Neural crest cell (in vitro differentiated cells): ENCODE data around the gene ACSL1. TPM values are rescaled to one million over a fixed set of nuclear protein-coding genes. Genes with fewer than 3 reads are reported as not detected.

Experiments used
- DNase-seq: peaks from one replicate; pipeline ENCODE4 v3.0.0; 2021; ENCODE audit warnings: low read depth, mixed read lengths, low spot score
- H3K27ac Mint-ChIP-seq: one replicate; pipeline ENCODE4 v1.8.0; 2021; ENCODE audit warnings: mild to moderate bottlenecking, mixed read lengths; ENCODE audit not compliant: unreplicated experiment
- H3K27me3 Mint-ChIP-seq: 2 replicates; pipeline ENCODE4 v1.8.0; 2021; ENCODE audit warnings: low read depth, mild to moderate bottlenecking, mixed read lengths
- H3K36me3 Mint-ChIP-seq: 2 replicates; pipeline ENCODE4 v1.8.0; 2021; ENCODE audit warnings: low read depth, mild to moderate bottlenecking, mixed read lengths
- H3K4me1 Mint-ChIP-seq: 2 replicates; pipeline ENCODE4 v1.8.0; 2021; ENCODE audit warnings: mixed read lengths
- H3K4me3 Mint-ChIP-seq: one replicate; pipeline ENCODE4 v1.8.0; 2021; ENCODE audit warnings: mild to moderate bottlenecking, mixed read lengths
- H3K9me3 Mint-ChIP-seq: 2 replicates; pipeline ENCODE4 v1.8.0; 2021; ENCODE audit warnings: mixed read lengths
- CTCF ChIP-seq: fragments of 200-600 bp; sonication (generic); conservative IDR thresholded peaks from 2 replicates; pipeline ENCODE4 v1.5.0; 2021; ENCODE audit warnings: antibody characterized with exemption, mild to moderate bottlenecking
- total RNA-seq: library from RNA; stranded (reverse); gene quantifications from 2 replicates; pipeline ENCODE4 v1.2.1, GENCODE V29; 2021

Gene ACSL1
- total RNA-seq, 1 donor from 2014 or later: 10.4 TPM

GRCh38 chr4:184792334-184792733 is 33.4 kb downstream of the ACSL1 start:
- no peak for DNase-seq
- Mint-ChIP-seq H3K4me3 (no peak overlapping the region), H3K27me3 (no peaks in the 10 kb centered on the region), H3K4me1 (peaks cover 4% of the 10 kb centered on the region), H3K9me3 (no peaks in the 10 kb centered on the region), H3K36me3 (peaks cover 5% of the 10 kb centered on the region), H3K27ac (no peak overlapping the region)
- TF ChIP-seq CTCF: no peak

GRCh38 chr4:184790826-184791225 is 34.9 kb downstream of the ACSL1 start:
- Mint-ChIP-seq H3K36me3 (no peaks in the 10 kb centered on the region), H3K9me3 (no peaks in the 10 kb centered on the region), H3K27me3 (no peaks in the 10 kb centered on the region), H3K4me1 (peaks cover 4% of the 10 kb centered on the region), H3K27ac (no peak overlapping the region), H3K4me3 (no peak overlapping the region)
- DNase-seq: no peak
- no peak for TF ChIP-seq CTCF

GRCh38 chr4:184787766-184788503 is 37.8 kb downstream of the ACSL1 start:
- Mint-ChIP-seq H3K27me3 (no peaks in the 10 kb centered on the region), H3K9me3 (no peaks in the 10 kb centered on the region), H3K4me1 (no peaks in the 10 kb centered on the region), H3K36me3 (no peaks in the 10 kb centered on the region), H3K4me3 (no peak overlapping the region), H3K27ac (peak overlapping the region; percentile 39)
- TF ChIP-seq CTCF: no peak
- no peak for DNase-seq

- no peaks in the 10 kb centered on the region for H3K27me3 Mint-ChIP-seq
- no peaks in the 10 kb centered on the region for H3K9me3 Mint-ChIP-seq
- no peak for DNase-seq
- no peak for TF ChIP-seq CTCF
- no peak overlapping the region for H3K27ac Mint-ChIP-seq
- H3K4me3 Mint-ChIP-seq: no peak overlapping the region
- H3K36me3 Mint-ChIP-seq: no peaks in the 10 kb centered on the region
- no peaks in the 10 kb centered on the region for H3K4me1 Mint-ChIP-seq
Measured at GRCh38 chr4:184785813-184786212, 40.0 kb downstream of the ACSL1 start.

GRCh38 chr4:184784628-184785257 is 41.0 kb downstream of the ACSL1 start:
- H3K27ac Mint-ChIP-seq: no peak overlapping the region
- H3K4me3 Mint-ChIP-seq: no peak overlapping the region
- no peak for DNase-seq
- H3K27me3 Mint-ChIP-seq: no peaks in the 10 kb centered on the region
- H3K4me1 Mint-ChIP-seq: no peaks in the 10 kb centered on the region
- no peak for TF ChIP-seq CTCF
- H3K9me3 Mint-ChIP-seq: no peaks in the 10 kb centered on the region
- no peaks in the 10 kb centered on the region for H3K36me3 Mint-ChIP-seq
